GM18505 (cell line): ENCODE data around the gene SLC52A1.
"Not testable (repeated sequence)": the region's sequence is repeated elsewhere in the genome, so short reads cannot be mapped to it uniquely, and the experiment has no call there.

ENCODE experiments used
- ATAC-seq: cut with Tn5 transposase; IDR thresholded peaks from one replicate; pipeline ENCODE4 v1.9.1; 2021; ENCODE audit not compliant: unreplicated experiment
- POLR2A ChIP-seq: IDR thresholded peaks from 4 replicates; pipeline ENCODE4 v1.6.1; 2011; ENCODE audit warnings: borderline replicate concordance; ENCODE audit not compliant: insufficient read depth, insufficient read length; ENCODE audit errors: extremely low read depth

Gene SLC52A1

GRCh38 chr17:5044630-5045029, 9.4 kb upstream of the SLC52A1 start:
- TF ChIP-seq POLR2A = no peak
- no peak for ATAC-seq

- TF ChIP-seq POLR2A = no peak
- ATAC-seq = no peak
These were observed 8.3 kb upstream of the SLC52A1 start for GRCh38 chr17:5043524-5043923.

GRCh38 chr17:5042157-5043022, 7.2 kb upstream of the SLC52A1 start:
- ATAC-seq = no peak
- no peak for TF ChIP-seq POLR2A

GRCh38 chr17:5034651-5035050, 575 bp downstream of the SLC52A1 start:
- no peak for ATAC-seq
- TF ChIP-seq POLR2A = no peak

- ATAC-seq = no peak
- no peak for TF ChIP-seq POLR2A
These were observed 1.2 kb downstream of the SLC52A1 start for GRCh38 chr17:5034063-5034462.

GRCh38 chr17:5033352-5034015, 1.7 kb downstream of the SLC52A1 start:
- ATAC-seq = no peak
- no peak for TF ChIP-seq POLR2A

- no peak for ATAC-seq
- no peak for TF ChIP-seq POLR2A
These were observed 2.4 kb downstream of the SLC52A1 start for GRCh38 chr17:5032865-5033264.

GRCh38 chr17:5031365-5032082, 3.7 kb downstream of the SLC52A1 start:
- peak; percentile 30 for TF ChIP-seq POLR2A
- no peak for ATAC-seq

GRCh38 chr17:5030168-5030567, 5.1 kb downstream of the SLC52A1 start:
- ATAC-seq = not testable (repeated sequence)

GRCh38 chr17:5027916-5028315, 7.3 kb downstream of the SLC52A1 start:
- ATAC-seq = no peak

GRCh38 chr17:5027299-5027698, 7.9 kb downstream of the SLC52A1 start:
- TF ChIP-seq POLR2A = no peak
- ATAC-seq = no peak

More at GRCh38 chr17:5027916-5028315, 7.3 kb downstream of the SLC52A1 start:
- TF ChIP-seq POLR2A = no peak

- no peak for TF ChIP-seq POLR2A
- no peak for ATAC-seq
These were observed 10.6 kb downstream of the SLC52A1 start for GRCh38 chr17:5024604-5025003.

- ATAC-seq = no peak
- TF ChIP-seq POLR2A = no peak
These were observed 11.6 kb downstream of the SLC52A1 start for GRCh38 chr17:5023588-5024147.
